ENCODE measurements around the gene SMYD3. TPM values are rescaled to one million over a fixed set of nuclear protein-coding genes. Genes with fewer than 3 reads are reported as not detected.

SMYD3 gene
- total and polyA plus RNA-seq, 10 donors = 12.5 to 33.1 (median 21.0) TPM

- peaks cover 0 to 3% (median 0%) of the 10 kb centered on the region in 8 donors for H3K9me3 ChIP-seq
- H3K4me1 ChIP-seq = no peaks in the 10 kb centered on the region
- no peak overlapping the region for H3K4me3 ChIP-seq
- DNase-seq = no peak
- no peak overlapping the region for H3K27ac ChIP-seq
- intact Hi-C loops (cut with DNase I; ENCODE audit: low total_unique reads) = no loop called here
- no peaks in the 10 kb centered on the region for H3K27me3 ChIP-seq (replicated peaks in 1 of 7)
- 72 to 90% (median 84%) methylated on average over 3 of the region's 3 CpGs for WGBS, 5 donors
- no peaks in the 10 kb centered on the region for H3K36me3 ChIP-seq
- TF ChIP-seq POLR2AphosphoS5 (IDR thresholded peaks at IDR 0.05) = no peak
- no peak for TF ChIP-seq POLR2A (IDR thresholded peaks at IDR 0.05)
- no peak for TF ChIP-seq CTCF (IDR thresholded peaks at IDR 0.05 in 8 of 11, conservative IDR thresholded peaks at IDR 0.05 in 3 of 11)
Observed at GRCh38 chr1:245829194-245829593, 677.9 kb downstream of the SMYD3 start.

- 92 to 97% (median 95%) methylated on average over 10 of the region's 10 CpGs for WGBS, 5 donors
- intact Hi-C loops (cut with DNase I; ENCODE audit: low total_unique reads) = no loop called here
- TF ChIP-seq CTCF (IDR thresholded peaks at IDR 0.05 in 8 of 11, conservative IDR thresholded peaks at IDR 0.05 in 3 of 11) (no peak), POLR2AphosphoS5 (IDR thresholded peaks at IDR 0.05) (no peak), POLR2A (IDR thresholded peaks at IDR 0.05) (no peak)
- no peak for DNase-seq
- Histone ChIP-seq H3K27ac (no peak overlapping the region), H3K36me3 (no peaks in the 10 kb centered on the region), H3K4me3 (no peak overlapping the region), H3K9me3 (peaks cover 0 to 3% (median 0%) of the 10 kb centered on the region in 8 donors), H3K4me1 (no peaks in the 10 kb centered on the region), H3K27me3 (replicated peaks in 1 of 7) (no peaks in the 10 kb centered on the region)
Observed at GRCh38 chr1:245827301-245827700, 679.8 kb downstream of the SMYD3 start.

GRCh38 chr1:245825128-245825901 lies 681.8 kb downstream of the SMYD3 start:
- DNase-seq = no peak
- Histone ChIP-seq H3K9me3 (peaks cover 0 to under 1% (median 0%) of the 10 kb centered on the region in 8 donors), H3K4me1 (no peaks in the 10 kb centered on the region), H3K4me3 (no peak overlapping the region), H3K36me3 (no peaks in the 10 kb centered on the region), H3K27me3 (replicated peaks in 1 of 7) (no peaks in the 10 kb centered on the region), H3K27ac (no peak overlapping the region)
- 80 to 95% (median 91%) methylated on average over 13 of the region's 13 CpGs for WGBS, 5 donors
- intact Hi-C loops (cut with DNase I; ENCODE audit: low total_unique reads) = no loop called here
- no peak for TF ChIP-seq CTCF (IDR thresholded peaks at IDR 0.05 in 8 of 11, conservative IDR thresholded peaks at IDR 0.05 in 3 of 11)
- TF ChIP-seq POLR2AphosphoS5 (IDR thresholded peaks at IDR 0.05) = no peak
- TF ChIP-seq POLR2A (IDR thresholded peaks at IDR 0.05) = no peak

GRCh38 chr1:245823408-245824147 lies 683.5 kb downstream of the SMYD3 start:
- Histone ChIP-seq H3K27me3 (replicated peaks in 1 of 7) (no peaks in the 10 kb centered on the region), H3K4me3 (no peak overlapping the region), H3K27ac (no peak overlapping the region), H3K36me3 (no peaks in the 10 kb centered on the region), H3K9me3 (no peaks in the 10 kb centered on the region), H3K4me1 (no peaks in the 10 kb centered on the region)
- DNase-seq = no peak
- intact Hi-C loops (cut with DNase I; ENCODE audit: low total_unique reads) = no loop called here
- WGBS, 5 donors = 79 to 93% (median 84%) methylated on average over 13 of the region's 13 CpGs
- TF ChIP-seq POLR2A (IDR thresholded peaks at IDR 0.05) (no peak), CTCF (IDR thresholded peaks at IDR 0.05 in 8 of 11, conservative IDR thresholded peaks at IDR 0.05 in 3 of 11) (no peak), POLR2AphosphoS5 (IDR thresholded peaks at IDR 0.05) (no peak)

All from spleen (tissue), 11 donors.